Measurements from ENCODE around the gene MAP3K13. TPM values are rescaled to one million over a fixed set of nuclear protein-coding genes. Genes with fewer than 3 reads are reported as not detected.
"Not testable (repeated sequence)": the region's sequence is repeated elsewhere in the genome, so short reads cannot be mapped to it uniquely, and the experiment has no call there.

The MAP3K13 gene
- polyA plus RNA-seq, 10 donors: 12.2 to 20.2 (median 17.8) TPM

GRCh38 chr3:185340751-185341150 lies 22.2 kb upstream of the MAP3K13 start:
- DNase-seq: no peak

- no peak for DNase-seq
Observed at GRCh38 chr3:185341616-185342458, 21.1 kb upstream of the MAP3K13 start.

GRCh38 chr3:185342459-185343174 lies 20.3 kb upstream of the MAP3K13 start:
- no peak for DNase-seq

- no peak for DNase-seq
Observed at GRCh38 chr3:185347399-185347798, 15.5 kb upstream of the MAP3K13 start.

GRCh38 chr3:185350841-185351240 lies 12.1 kb upstream of the MAP3K13 start:
- DNase-seq: no peak

- peak in 2 of 3 donors; percentile 36 to 52 for DNase-seq
Observed at GRCh38 chr3:185351396-185351795, 11.5 kb upstream of the MAP3K13 start.

- DNase-seq: no peak
Observed at GRCh38 chr3:185353225-185353624, 9.7 kb upstream of the MAP3K13 start.

- DNase-seq: peak in 2 of 3 donors; percentile 25 to 40
Observed at GRCh38 chr3:185353823-185354614, 8.9 kb upstream of the MAP3K13 start.

GRCh38 chr3:185356499-185356898 lies 6.4 kb upstream of the MAP3K13 start:
- no peak for DNase-seq

GRCh38 chr3:185361920-185362319 lies 1.0 kb upstream of the MAP3K13 start:
- DNase-seq: no peak

GRCh38 chr3:185363662-185364203 lies 797 bp downstream of the MAP3K13 start:
- DNase-seq: peak in 1 of 3 donors; percentile 9

GRCh38 chr3:185365291-185366073 lies 2.5 kb downstream of the MAP3K13 start:
- no peak for DNase-seq

GRCh38 chr3:185366074-185366335 lies 3.1 kb downstream of the MAP3K13 start:
- DNase-seq: no peak

- no peak for DNase-seq
Observed at GRCh38 chr3:185366913-185367312, 4.0 kb downstream of the MAP3K13 start.

GRCh38 chr3:185370349-185370748 lies 7.4 kb downstream of the MAP3K13 start:
- DNase-seq: not testable (repeated sequence)

- no peak for DNase-seq
Observed at GRCh38 chr3:185371306-185372074, 8.6 kb downstream of the MAP3K13 start.

GRCh38 chr3:185381320-185382058 lies 18.6 kb downstream of the MAP3K13 start:
- no peak for DNase-seq

GRCh38 chr3:185382154-185382553 lies 19.2 kb downstream of the MAP3K13 start:
- no peak for DNase-seq

- not testable (repeated sequence) for DNase-seq
Observed at GRCh38 chr3:185386515-185386914, 23.6 kb downstream of the MAP3K13 start.

- DNase-seq: no peak
Observed at GRCh38 chr3:185387646-185388045, 24.7 kb downstream of the MAP3K13 start.
